Renal cortex interstitium (tissue), 11 donors: ENCODE results near the gene DIP2C. TPM values are rescaled to one million over a fixed set of nuclear protein-coding genes. Genes with fewer than 3 reads are reported as not detected.
"Not testable (repeated sequence)": the region's sequence is repeated elsewhere in the genome, so short reads cannot be mapped to it uniquely, and the experiment has no call there.

Experiments
- DNase-seq, 11 donors: peaks; one replicate each; pipeline ENCODE4 v3.0.0-alpha.2; 2013; ENCODE audit warnings: low read depth in 9 of 11, low spot score in 4 of 11; ENCODE audit errors: extremely low read depth in 1 of 11
- polyA plus RNA-seq, 3 donors: library from polyadenylated mRNA; unstranded; fragments of 120-200 nt; gene quantifications; one replicate each; pipeline ENCODE4 v1.2.1, GENCODE V29; 2013; ENCODE audit not compliant: insufficient read length in 3 of 3

The DIP2C gene
- polyA plus RNA-seq, 3 donors = 20.7 to 23.7 (median 23.4) TPM

GRCh38 chr10:707861-708260 is 18.4 kb upstream of the DIP2C start:
- no peak for DNase-seq

GRCh38 chr10:707456-707855 is 18.0 kb upstream of the DIP2C start:
- DNase-seq = no peak

- DNase-seq = no peak
These were observed 13.7 kb upstream of the DIP2C start for GRCh38 chr10:703118-703517.

- not testable (repeated sequence) for DNase-seq
These were observed 10.7 kb upstream of the DIP2C start for GRCh38 chr10:700183-700582.

GRCh38 chr10:697097-697875 is 7.8 kb upstream of the DIP2C start:
- no peak for DNase-seq

GRCh38 chr10:695396-695795 is 5.9 kb upstream of the DIP2C start:
- DNase-seq = no peak

GRCh38 chr10:693506-693905 is 4.0 kb upstream of the DIP2C start:
- DNase-seq = no peak

- DNase-seq = no peak
These were observed 3.3 kb upstream of the DIP2C start for GRCh38 chr10:692682-693351.

- no peak for DNase-seq
These were observed 1.7 kb upstream of the DIP2C start for GRCh38 chr10:691216-691615.

GRCh38 chr10:690372-691161 is 1.1 kb upstream of the DIP2C start:
- DNase-seq = no peak

- DNase-seq = no peak
These were observed 382 bp downstream of the DIP2C start for GRCh38 chr10:689121-689451.

GRCh38 chr10:688312-689120 is 952 bp downstream of the DIP2C start:
- peak in 1 of 11 donors; percentile 25 for DNase-seq

- no peak for DNase-seq
These were observed 1.7 kb downstream of the DIP2C start for GRCh38 chr10:687583-688311.

- DNase-seq = no peak
These were observed 3.1 kb downstream of the DIP2C start for GRCh38 chr10:686155-686931.

- DNase-seq = no peak
These were observed 3.9 kb downstream of the DIP2C start for GRCh38 chr10:685613-686012.

GRCh38 chr10:683448-684071 is 5.9 kb downstream of the DIP2C start:
- no peak for DNase-seq

GRCh38 chr10:682931-683447 is 6.5 kb downstream of the DIP2C start:
- DNase-seq = no peak
